ENCODE data around the gene CD8B. TPM values are rescaled to one million over a fixed set of nuclear protein-coding genes. Genes with fewer than 3 reads are reported as not detected.

The CD8B gene
- total RNA-seq, 1 experiment from 2014 or later = 0.24 TPM

- Histone ChIP-seq H3K9me3 (ENCODE audit: control insufficient read depth, low read depth, low read length) (no peaks in the 10 kb centered on the region), H2AK5ac (ENCODE audit: insufficient read length, low read length) (no peak overlapping the region), H2BK20ac (ENCODE audit: low read depth, low read length, poor library complexity, severe bottlenecking) (no peak overlapping the region), H2BK15ac (ENCODE audit: low read depth, low read length) (no peak overlapping the region), H4K5ac (ENCODE audit: insufficient read length, low read depth, low read length) (no peak overlapping the region), H2AFZ (ENCODE audit: low read length) (no peak overlapping the region), H4K91ac (ENCODE audit: insufficient read length, low read depth, low read length) (no peak overlapping the region), H3K18ac (ENCODE audit: insufficient read length, low read depth, low read length) (no peak overlapping the region), H3K4me1 (ENCODE audit: insufficient read depth, low read length) (no peaks in the 10 kb centered on the region), H3K14ac (ENCODE audit: insufficient read depth, low read length) (no peak overlapping the region), H3K9ac (ENCODE audit: extremely low read depth, insufficient read length, low read length) (no peak overlapping the region), H4K20me1 (ENCODE audit: control insufficient read depth, insufficient read depth, insufficient read length) (no peaks in the 10 kb centered on the region), H2BK12ac (ENCODE audit: insufficient read length, low read depth, low read length) (no peak overlapping the region), H3K27ac (ENCODE audit: insufficient read length, low read depth, low read length) (no peak overlapping the region), H4K8ac (replicated peaks; ENCODE audit: insufficient read length, low read depth, low read length) (no peak overlapping the region), H3K27me3 (ENCODE audit: insufficient read depth, low read length) (no peaks in the 10 kb centered on the region), H3K23ac (ENCODE audit: insufficient read length, low read depth, low read length) (no peak overlapping the region), H3K79me2 (ENCODE audit: insufficient read depth, low read length) (no peaks in the 10 kb centered on the region), H3K4me2 (ENCODE audit: insufficient read depth, insufficient read length, low read length) (no peak overlapping the region), H3K56ac (ENCODE audit: insufficient read length, low read depth, low read length) (peak overlapping the region; percentile 17), H3T11ph (ENCODE audit: low read length) (no peak overlapping the region), H3K79me1 (ENCODE audit: insufficient read depth, low read depth, low read length, poor library complexity, severe bottlenecking) (peaks cover 3% of the 10 kb centered on the region), H3K23me2 (ENCODE audit: insufficient read length, low read depth, low read length, poor library complexity, severe bottlenecking) (peaks cover 2% of the 10 kb centered on the region), H2BK5ac (ENCODE audit: insufficient read length, low read length) (no peak overlapping the region), H3K4ac (ENCODE audit: low read depth, low read length) (no peak overlapping the region), H2BK120ac (ENCODE audit: low read depth, low read length, poor library complexity, severe bottlenecking) (no peak overlapping the region)
- Mint-ChIP-seq H3K27me3 (ENCODE audit: low read depth) (no peaks in the 10 kb centered on the region), H3K27ac (0 out of 7 replicates have a peak overlapping the region, but pooled peaks of 1 of the 3 experiments have one; percentile 47), H3K4me1 (peaks cover 5 to 21% of the 10 kb centered on the region in 2 experiments; a peak in 3 of 4 replicates), H3K36me3 (ENCODE audit: insufficient read depth in 1 of 3, low read depth in 3 of 3) (peaks cover 15 to 82% (median 69%) of the 10 kb centered on the region in 3 experiments), H3K9me3 (no peaks in the 10 kb centered on the region), H3K4me3 (no peak overlapping the region)
- TF ChIP-seq, protein P1, sequence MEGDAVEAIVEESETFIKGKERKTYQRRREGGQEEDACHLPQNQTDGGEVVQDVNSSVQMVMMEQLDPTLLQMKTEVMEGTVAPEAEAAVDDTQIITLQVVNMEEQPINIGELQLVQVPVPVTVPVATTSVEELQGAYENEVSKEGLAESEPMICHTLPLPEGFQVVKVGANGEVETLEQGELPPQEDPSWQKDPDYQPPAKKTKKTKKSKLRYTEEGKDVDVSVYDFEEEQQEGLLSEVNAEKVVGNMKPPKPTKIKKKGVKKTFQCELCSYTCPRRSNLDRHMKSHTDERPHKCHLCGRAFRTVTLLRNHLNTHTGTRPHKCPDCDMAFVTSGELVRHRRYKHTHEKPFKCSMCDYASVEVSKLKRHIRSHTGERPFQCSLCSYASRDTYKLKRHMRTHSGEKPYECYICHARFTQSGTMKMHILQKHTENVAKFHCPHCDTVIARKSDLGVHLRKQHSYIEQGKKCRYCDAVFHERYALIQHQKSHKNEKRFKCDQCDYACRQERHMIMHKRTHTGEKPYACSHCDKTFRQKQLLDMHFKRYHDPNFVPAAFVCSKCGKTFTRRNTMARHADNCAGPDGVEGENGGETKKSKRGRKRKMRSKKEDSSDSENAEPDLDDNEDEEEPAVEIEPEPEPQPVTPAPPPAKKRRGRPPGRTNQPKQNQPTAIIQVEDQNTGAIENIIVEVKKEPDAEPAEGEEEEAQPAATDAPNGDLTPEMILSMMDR (conservative IDR thresholded peaks at IDR 0.05) = no peak
- WGBS (ENCODE audit: extremely low coverage, insufficient read length, low lambda C conversion rate) = no CpG with 5 or more reads among the region's 6 CpGs
- DNase-seq = no peak
Observed at GRCh38 chr2:86770816-86771301, 90.8 kb downstream of the CD8B start.
